HUES6 (cell line): Measurements from ENCODE around the gene TOR1AIP2.

Experiments
- H3K27ac ChIP-seq: 2 replicates; pipeline ENCODE4 v1.7.0; 2013; ENCODE audit warnings: low read depth, mild to moderate bottlenecking, low read length, inconsistent platforms
- H3K27me3 ChIP-seq: 2 replicates; pipeline ENCODE4 v1.6.1; 2013; ENCODE audit warnings: low read length; ENCODE audit not compliant: control insufficient read depth, insufficient read depth
- H3K36me3 ChIP-seq: 2 replicates; pipeline ENCODE4 v1.6.1; 2013; ENCODE audit warnings: low read length; ENCODE audit not compliant: control insufficient read depth, insufficient read depth
- H3K4me1 ChIP-seq: 2 replicates; pipeline ENCODE4 v1.6.1; 2013; ENCODE audit warnings: low read length; ENCODE audit not compliant: control insufficient read depth, insufficient read depth
- H3K4me3 ChIP-seq: 2 replicates; pipeline ENCODE4 v1.5.1; 2013; ENCODE audit warnings: low read depth, low read length
- H3K9ac ChIP-seq: one replicate; pipeline ENCODE4 v1.6.1; 2013; ENCODE audit warnings: mild to moderate bottlenecking, low read length
- H3K9me3 ChIP-seq: 2 replicates; pipeline ENCODE4 v1.6.1; 2013; ENCODE audit warnings: low read depth, low read length; ENCODE audit not compliant: control insufficient read depth, insufficient read depth

Gene TOR1AIP2

GRCh38 chr1:179814546-179814838, 63.1 kb downstream of the TOR1AIP2 start:
- Histone ChIP-seq H3K4me3 (peak overlapping the region; percentile 77), H3K27ac (no peak overlapping the region), H3K9me3 (no peaks in the 10 kb centered on the region), H3K4me1 (peaks cover 10% of the 10 kb centered on the region), H3K27me3 (peaks cover 37% of the 10 kb centered on the region), H3K9ac (no peak overlapping the region), H3K36me3 (no peaks in the 10 kb centered on the region)

- Histone ChIP-seq H3K9ac (no peak overlapping the region), H3K27ac (no peak overlapping the region), H3K9me3 (no peaks in the 10 kb centered on the region), H3K4me1 (peaks cover 10% of the 10 kb centered on the region), H3K27me3 (peaks cover 37% of the 10 kb centered on the region), H3K36me3 (no peaks in the 10 kb centered on the region), H3K4me3 (peak overlapping the region; percentile 77)
These were observed 63.7 kb downstream of the TOR1AIP2 start for GRCh38 chr1:179813626-179814545.

GRCh38 chr1:179812501-179813292, 64.9 kb downstream of the TOR1AIP2 start:
- Histone ChIP-seq H3K27me3 (peaks cover 34% of the 10 kb centered on the region), H3K27ac (no peak overlapping the region), H3K9ac (no peak overlapping the region), H3K4me1 (peaks cover 7% of the 10 kb centered on the region), H3K9me3 (no peaks in the 10 kb centered on the region), H3K36me3 (no peaks in the 10 kb centered on the region), H3K4me3 (no peak overlapping the region)

GRCh38 chr1:179810367-179810715, 67.3 kb downstream of the TOR1AIP2 start:
- Histone ChIP-seq H3K27ac (no peak overlapping the region), H3K4me3 (no peak overlapping the region)

GRCh38 chr1:179809506-179810366, 67.9 kb downstream of the TOR1AIP2 start:
- Histone ChIP-seq H3K4me1 (no peaks in the 10 kb centered on the region), H3K4me3 (no peak overlapping the region), H3K36me3 (no peaks in the 10 kb centered on the region), H3K9ac (no peak overlapping the region), H3K27ac (no peak overlapping the region), H3K27me3 (peaks cover 8% of the 10 kb centered on the region), H3K9me3 (no peaks in the 10 kb centered on the region)

More at GRCh38 chr1:179810367-179810715, 67.3 kb downstream of the TOR1AIP2 start:
- Histone ChIP-seq H3K9ac (no peak overlapping the region), H3K27me3 (peaks cover 13% of the 10 kb centered on the region), H3K4me1 (peaks cover 4% of the 10 kb centered on the region), H3K36me3 (no peaks in the 10 kb centered on the region), H3K9me3 (no peaks in the 10 kb centered on the region)

- H3K27me3 ChIP-seq: no peaks in the 10 kb centered on the region; the same call in 1 of the 2 replicates
- no peak overlapping the region for H3K27ac ChIP-seq
- H3K4me3 ChIP-seq: no peak overlapping the region
- no peaks in the 10 kb centered on the region for H3K9me3 ChIP-seq
- H3K4me1 ChIP-seq: no peaks in the 10 kb centered on the region
- no peak overlapping the region for H3K9ac ChIP-seq
- no peaks in the 10 kb centered on the region for H3K36me3 ChIP-seq
These were observed 69.1 kb downstream of the TOR1AIP2 start for GRCh38 chr1:179808503-179808902.

- Histone ChIP-seq H3K4me3 (no peak overlapping the region), H3K36me3 (no peaks in the 10 kb centered on the region), H3K9me3 (no peaks in the 10 kb centered on the region), H3K4me1 (no peaks in the 10 kb centered on the region), H3K27ac (no peak overlapping the region), H3K9ac (no peak overlapping the region), H3K27me3 (no peaks in the 10 kb centered on the region; the same call in 1 of the 2 replicates)
These were observed 69.7 kb downstream of the TOR1AIP2 start for GRCh38 chr1:179807691-179808485.

GRCh38 chr1:179807291-179807690, 70.3 kb downstream of the TOR1AIP2 start:
- Histone ChIP-seq H3K9me3 (no peaks in the 10 kb centered on the region), H3K4me3 (no peak overlapping the region), H3K27me3 (no peaks in the 10 kb centered on the region; the same call in 1 of the 2 replicates), H3K9ac (no peak overlapping the region), H3K4me1 (no peaks in the 10 kb centered on the region), H3K27ac (no peak overlapping the region), H3K36me3 (no peaks in the 10 kb centered on the region)

GRCh38 chr1:179806333-179806732, 71.3 kb downstream of the TOR1AIP2 start:
- Histone ChIP-seq H3K27ac (no peak overlapping the region), H3K9me3 (no peaks in the 10 kb centered on the region), H3K4me3 (no peak overlapping the region), H3K9ac (no peak overlapping the region), H3K27me3 (no peaks in the 10 kb centered on the region), H3K36me3 (no peaks in the 10 kb centered on the region), H3K4me1 (no peaks in the 10 kb centered on the region)
